Bronchial epithelial cell (primary cell): ENCODE measurements around the gene FBXO24. TPM values are rescaled to one million over a fixed set of nuclear protein-coding genes. Genes with fewer than 3 reads are reported as not detected.

Source experiments
- DNase-seq: peaks from one replicate; pipeline ENCODE4 v3.0.0-alpha.2; 2010; ENCODE audit warnings: low read depth
- FAIRE-seq: peaks from 2 replicates; lab custom pipeline; 2011; peaks lifted over from hg19 to GRCh38; lab: Jason Lieb, UNC
- H3K27me3 ChIP-seq: 2 replicates; pipeline ENCODE4 v1.5.1; 2011; ENCODE audit warnings: low read length; ENCODE audit not compliant: control insufficient read depth, insufficient read depth
- H3K36me3 ChIP-seq: 2 replicates; pipeline ENCODE4 v1.5.1; 2011; ENCODE audit warnings: low read length; ENCODE audit not compliant: control insufficient read depth, insufficient read depth
- H3K4me3 ChIP-seq: 2 replicates; pipeline ENCODE4 v1.5.1; 2011; ENCODE audit warnings: mild to moderate bottlenecking, low read depth, low read length, control low read depth
- CTCF ChIP-seq: IDR thresholded peaks from 2 replicates; pipeline ENCODE4 v1.5.1; 2011; ENCODE audit warnings: mild to moderate bottlenecking, moderate library complexity, low read length, control low read depth, inconsistent platforms; ENCODE audit not compliant: insufficient read depth, severe bottlenecking
- total RNA-seq: library from RNA; depleted of rRNA; stranded (reverse); fragments of >200 nt; gene quantifications from 2 replicates; pipeline ENCODE4 v1.2.1, GENCODE V29; 2014

The FBXO24 gene
- total RNA-seq, 1 donor from 2014 or later: 0.53 TPM

- no peaks in the 10 kb centered on the region for H3K27me3 ChIP-seq
- DNase-seq: no peak
- no peak for TF ChIP-seq CTCF
- FAIRE-seq: no peak
- no peak overlapping the region for H3K4me3 ChIP-seq
- H3K36me3 ChIP-seq: peaks cover 27% of the 10 kb centered on the region
These were observed 13.0 kb upstream of the FBXO24 start for GRCh38 chr7:100572949-100573675.

DNA sequence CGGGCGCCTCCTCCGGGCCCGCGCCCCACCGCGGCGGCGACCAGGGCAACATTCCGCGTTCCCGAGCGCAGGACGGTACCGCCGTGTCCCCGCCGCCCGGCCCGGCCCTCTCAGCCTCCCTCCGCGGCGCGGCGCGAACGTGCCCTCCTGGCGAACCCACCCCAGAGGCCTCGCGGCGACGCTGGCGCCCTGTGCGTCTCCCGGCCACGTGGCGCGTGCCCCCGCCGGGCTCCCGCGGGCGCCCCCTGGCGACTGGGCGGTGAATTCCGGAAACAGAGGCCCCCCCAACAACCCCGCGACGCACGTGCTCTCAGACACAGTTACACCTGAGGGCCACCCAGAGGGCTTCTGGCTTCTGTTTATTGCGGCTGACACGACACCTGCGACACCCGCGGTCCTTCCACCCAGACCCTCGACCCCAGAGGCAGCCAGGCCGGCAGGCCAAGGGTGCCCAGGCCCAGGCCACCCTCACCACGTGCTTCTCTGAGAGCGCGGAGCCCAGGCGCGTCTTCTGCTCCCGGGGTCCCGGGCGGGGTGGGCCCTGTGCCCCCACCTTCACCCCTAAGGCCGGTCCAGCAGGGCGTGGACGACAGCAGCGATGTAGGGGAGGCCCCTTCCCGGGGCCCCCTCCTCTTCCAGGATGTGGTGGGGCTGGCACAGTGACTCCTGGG is 12.3 kb upstream of the FBXO24 start, which contains the start of gene SAP25:
SAP25 (minus strand) TSS at position 210 of the 671 bp plus-strand sequence; CDS start at position 52, 158 bp downstream.
- DNase-seq (no peak), FAIRE-seq (no peak)
- Histone ChIP-seq H3K36me3 (peaks cover 33% of the 10 kb centered on the region), H3K4me3 (no peak within 1 kb of the TSS), H3K27me3 (no peaks in the 10 kb centered on the region)
- TF ChIP-seq CTCF: no peak

DNA sequence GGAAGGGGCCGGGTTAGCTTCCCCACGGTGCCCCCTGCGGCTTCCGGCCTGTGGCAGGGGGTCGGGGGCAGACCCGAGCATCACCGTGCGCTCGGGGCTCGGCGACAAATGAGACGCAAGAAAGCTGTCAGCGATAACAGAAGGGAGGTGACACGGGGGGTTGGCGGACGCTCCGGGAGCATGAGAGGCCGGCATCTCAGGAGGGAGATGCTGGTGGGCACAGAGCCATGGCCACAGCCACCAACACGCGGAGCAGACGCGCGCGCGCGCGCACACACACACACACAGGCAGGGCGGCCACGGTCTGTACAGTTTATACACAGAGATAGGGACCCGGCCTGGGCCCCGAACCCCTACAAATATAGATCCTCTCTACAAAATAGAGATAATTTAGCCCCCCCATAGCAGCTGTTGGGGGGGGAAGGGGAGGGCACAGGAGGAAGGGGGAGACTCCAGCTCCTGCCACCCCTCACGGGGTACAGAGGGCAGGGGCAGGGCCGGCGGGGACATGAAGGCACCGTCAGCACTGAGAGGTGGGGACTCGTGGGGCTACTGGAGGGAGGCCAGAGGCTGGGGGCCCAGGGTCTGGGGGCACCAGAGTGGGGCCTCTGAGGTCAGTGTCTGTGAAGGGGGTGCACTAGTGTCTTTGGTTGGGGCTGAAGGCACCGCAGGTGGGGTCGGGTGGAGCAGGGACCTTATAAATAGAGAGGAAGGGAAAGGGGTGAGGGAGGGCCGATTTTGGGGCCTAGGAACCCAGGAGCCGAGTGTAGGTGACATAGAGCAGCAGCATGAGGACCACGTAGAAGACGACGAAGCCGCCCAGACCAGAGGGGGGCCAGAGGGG is 11.5 kb upstream of the FBXO24 start:
- Histone ChIP-seq H3K27me3 (no peaks in the 10 kb centered on the region), H3K4me3 (no peak overlapping the region), H3K36me3 (peaks cover 37% of the 10 kb centered on the region)
- TF ChIP-seq CTCF: no peak
- FAIRE-seq (no peak), DNase-seq (no peak)

DNA sequence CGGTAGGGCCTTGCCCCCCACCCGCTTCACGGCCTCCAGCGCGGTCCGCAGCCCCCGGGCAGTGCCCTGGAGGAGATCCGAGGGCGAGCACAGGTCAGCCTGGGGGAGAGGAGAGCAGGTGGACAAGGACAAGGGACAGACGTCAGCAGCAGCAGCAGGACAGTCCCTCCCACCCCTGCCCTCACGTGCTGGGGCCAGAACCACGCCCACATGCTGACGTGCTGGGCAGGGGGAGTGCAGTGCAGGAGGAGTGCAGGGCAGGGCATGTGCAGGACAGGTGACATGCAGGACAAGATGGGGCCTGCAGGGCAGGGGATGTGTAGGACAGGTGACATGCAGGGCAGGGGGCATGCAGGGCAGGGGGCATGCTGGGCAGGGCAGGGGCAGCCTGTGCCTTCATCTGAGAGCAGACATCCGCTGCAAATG is 10.9 kb upstream of the FBXO24 start:
- Histone ChIP-seq H3K36me3 (peaks cover 42% of the 10 kb centered on the region), H3K27me3 (no peaks in the 10 kb centered on the region), H3K4me3 (no peak overlapping the region)
- FAIRE-seq (no peak), DNase-seq (no peak)
- no peak for TF ChIP-seq CTCF

GRCh38 chr7:100575746-100576383 is 10.3 kb upstream of the FBXO24 start:
- Histone ChIP-seq H3K36me3 (peaks cover 45% of the 10 kb centered on the region), H3K27me3 (no peaks in the 10 kb centered on the region), H3K4me3 (no peak overlapping the region)
- TF ChIP-seq CTCF: no peak
- FAIRE-seq (no peak), DNase-seq (no peak)
